ENCODE measurements around the gene ADAMTSL1. TPM values are rescaled to one million over a fixed set of nuclear protein-coding genes. Genes with fewer than 3 reads are reported as not detected.

Gene ADAMTSL1
- total and polyA plus RNA-seq, 2 of the 8 experiments (the other 6 are each of a cell fraction or from before 2014, with no cell fraction given): 0.84 to 1.1 TPM

DNA sequence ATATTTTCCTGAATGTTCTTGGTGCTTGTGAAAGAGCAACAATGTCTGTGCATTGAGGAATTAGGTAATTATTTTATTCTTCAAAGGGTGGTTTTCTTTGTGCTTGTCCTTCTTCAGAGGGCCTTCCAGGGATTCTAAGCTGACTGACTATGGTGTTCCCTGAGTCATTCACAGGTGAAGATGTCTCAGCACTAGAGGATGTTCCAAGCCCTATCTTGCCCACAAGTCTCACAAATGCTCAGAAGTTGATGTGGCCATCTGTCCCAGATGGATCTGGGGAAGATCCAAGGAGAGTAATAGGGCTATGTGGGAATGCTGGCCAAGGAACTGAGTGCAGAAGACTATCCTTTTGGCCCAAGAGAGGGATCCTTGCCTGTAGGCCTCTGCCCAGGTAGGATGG is 120.9 kb downstream of the ADAMTSL1 start:
- H2AFZ ChIP-seq (ENCODE audit: low read length): no peak overlapping the region
- no peak overlapping the region for H3K18ac ChIP-seq (ENCODE audit: extremely low read depth, low read length)
- POLR2A ChIA-PET (ENCODE audit: partially characterized antibody): no interaction called here
- H3K23ac ChIP-seq (ENCODE audit: insufficient read length): no peak overlapping the region
- DNase-seq (ENCODE audit: low read depth in 1 of 2, low spot score in 2 of 2) (no peak), FAIRE-seq (no peak)
- H3K27me3 ChIP-seq (replicated peaks in 1 of 4; ENCODE audit: control insufficient read depth in 3 of 4, extremely low read depth in 1 of 4, insufficient read depth in 3 of 4, low read length in 3 of 4): no peaks in the 10 kb centered on the region
- no peak overlapping the region for H3K9ac ChIP-seq (replicated peaks in 1 of 4; ENCODE audit: extremely low read depth in 1 of 4, low read depth in 3 of 4, low read length in 3 of 4)
- no peak overlapping the region for H3K4me3 ChIP-seq (ENCODE audit: extremely low read depth in 1 of 4, insufficient read depth in 2 of 4, low read depth in 3 of 4, low read length in 4 of 4)
- H4K8ac ChIP-seq (ENCODE audit: extremely low read depth, insufficient read depth, low read length): no peak overlapping the region
- TF ChIP-seq BCL11A (IDR thresholded peaks at IDR 0.05; ENCODE audit: low read depth in 2 of 2, low read length in 2 of 2) (no peak), RNF2 (IDR thresholded peaks at IDR 0.05; ENCODE audit: borderline replicate concordance, low read depth, low read length, missing control alignments, poor library complexity, severe bottlenecking) (no peak), POLR2AphosphoS5 (IDR thresholded peaks at IDR 0.05; ENCODE audit: low read depth, low read length) (no peak), TAF1 (IDR thresholded peaks at IDR 0.05; ENCODE audit: low read depth, low read length) (no peak), POU5F1 (IDR thresholded peaks at IDR 0.05; ENCODE audit: low read depth, low read length) (no peak), CHD2 (IDR thresholded peaks at IDR 0.05; ENCODE audit: low read length) (no peak), JUND (IDR thresholded peaks at IDR 0.05; ENCODE audit: low read length) (no peak), MAFK (IDR thresholded peaks at IDR 0.05; ENCODE audit: low read depth, low read length) (no peak), GTF2F1 (IDR thresholded peaks at IDR 0.05; ENCODE audit: borderline replicate concordance, low read depth, low read length) (no peak), SP4 (IDR thresholded peaks at IDR 0.05; ENCODE audit: low read length) (no peak)
- TF ChIP-seq, protein P1, sequence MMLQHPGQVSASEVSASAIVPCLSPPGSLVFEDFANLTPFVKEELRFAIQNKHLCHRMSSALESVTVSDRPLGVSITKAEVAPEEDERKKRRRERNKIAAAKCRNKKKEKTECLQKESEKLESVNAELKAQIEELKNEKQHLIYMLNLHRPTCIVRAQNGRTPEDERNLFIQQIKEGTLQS (IDR thresholded peaks at IDR 0.05; ENCODE audit: insufficient read depth, low read depth, low read length): no peak
- TF ChIP-seq, protein P2, sequence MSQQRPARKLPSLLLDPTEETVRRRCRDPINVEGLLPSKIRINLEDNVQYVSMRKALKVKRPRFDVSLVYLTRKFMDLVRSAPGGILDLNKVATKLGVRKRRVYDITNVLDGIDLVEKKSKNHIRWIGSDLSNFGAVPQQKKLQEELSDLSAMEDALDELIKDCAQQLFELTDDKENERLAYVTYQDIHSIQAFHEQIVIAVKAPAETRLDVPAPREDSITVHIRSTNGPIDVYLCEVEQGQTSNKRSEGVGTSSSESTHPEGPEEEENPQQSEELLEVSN (IDR thresholded peaks at IDR 0.05): no peak
- H3K4ac ChIP-seq (replicated peaks; ENCODE audit: insufficient read length, low read depth, low read length): no peak overlapping the region
- H4K5ac ChIP-seq (ENCODE audit: insufficient read length, low read depth, low read length): no peak overlapping the region
- H2BK12ac ChIP-seq (ENCODE audit: low read depth, low read length): no peak overlapping the region
- no peak overlapping the region for H2BK20ac ChIP-seq (ENCODE audit: low read length)
- no peak overlapping the region for H2BK120ac ChIP-seq (replicated peaks; ENCODE audit: low read depth, low read length)
- H3K9me3 ChIP-seq (ENCODE audit: insufficient read depth in 2 of 2, low read depth in 1 of 2, low read length in 1 of 2): peaks cover 0 to 3% of the 10 kb centered on the region in 2 experiments; a peak in 2 of 4 replicates
- H3K27ac ChIP-seq (ENCODE audit: low read depth, low read length): no peak overlapping the region
- no peaks in the 10 kb centered on the region for H3K36me3 ChIP-seq (ENCODE audit: control insufficient read depth in 2 of 4, insufficient read depth in 4 of 4, low read length in 3 of 4)
- H3K14ac ChIP-seq (ENCODE audit: insufficient read length): no peak overlapping the region
- no peak overlapping the region for H2BK5ac ChIP-seq (ENCODE audit: low read depth, low read length)
- no peaks in the 10 kb centered on the region for H4K20me1 ChIP-seq (replicated peaks in 1 of 2; ENCODE audit: control insufficient read depth in 1 of 2, insufficient read depth in 2 of 2, low read length in 2 of 2)
- H4K91ac ChIP-seq (replicated peaks; ENCODE audit: insufficient read length, low read length): no peak overlapping the region
- no peak overlapping the region for H3K4me2 ChIP-seq (ENCODE audit: insufficient read depth in 1 of 2, low read depth in 2 of 2, low read length in 2 of 2)
- H3K79me2 ChIP-seq (ENCODE audit: control insufficient read depth in 1 of 2, insufficient read depth in 2 of 2, low read length in 2 of 2): no peaks in the 10 kb centered on the region
- no peaks in the 10 kb centered on the region for H3K23me2 ChIP-seq (ENCODE audit: low read depth, low read length)
- no peak overlapping the region for H2AK5ac ChIP-seq (ENCODE audit: low read depth, low read length)
- no peak overlapping the region for H2BK15ac ChIP-seq (ENCODE audit: low read length)
- CTCF ChIA-PET (ENCODE audit: partially characterized antibody): interaction anchor here (0.7 to 1.1 kb wide), 3 partner anchors 8 to 144 kb away, joined by 3 read pairs; no protein-coding TSS in a partner anchor
- no peaks in the 10 kb centered on the region for H3K4me1 ChIP-seq (replicated peaks in 1 of 4; ENCODE audit: control insufficient read depth in 3 of 4, insufficient read depth in 4 of 4, low read length in 3 of 4)
- H3K56ac ChIP-seq (replicated peaks; ENCODE audit: insufficient read length, low read depth, low read length): no peak overlapping the region
- no peaks in the 10 kb centered on the region for H3K79me1 ChIP-seq (ENCODE audit: low read depth, low read length)

All from H1 (cell line).